Activated CD4-positive, alpha-beta T cell treated with anti-CD3 and anti-CD28 coated beads for 24 hours (primary cell): ENCODE measurements around the gene PRKN.

ENCODE experiments used
- DNase-seq, 2 donors: peaks; one replicate each; pipeline ENCODE4 v3.0.0-alpha.2; 2020; ENCODE audit warnings: low read depth in 2 of 2

The PRKN gene

DNA sequence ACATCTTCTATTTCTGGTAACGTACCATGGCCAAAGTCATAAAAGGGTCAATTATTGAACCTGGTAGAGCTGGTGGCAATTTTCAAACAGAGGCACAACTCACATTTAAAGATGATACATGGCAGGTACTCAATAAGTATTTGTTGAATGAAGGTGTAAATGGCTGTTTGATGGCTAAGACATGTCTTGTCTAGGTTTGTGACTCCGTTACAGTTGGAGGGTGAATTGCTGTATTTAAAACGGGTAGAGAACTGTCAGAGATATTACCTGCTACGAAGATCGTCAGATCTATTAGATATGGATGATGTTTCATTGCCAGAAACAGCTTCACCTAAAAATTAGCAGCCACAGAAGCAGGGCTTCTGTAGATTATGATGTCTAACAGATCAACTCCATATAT lies 601.9 kb downstream of the PRKN start:
- DNase-seq = no peak

DNA sequence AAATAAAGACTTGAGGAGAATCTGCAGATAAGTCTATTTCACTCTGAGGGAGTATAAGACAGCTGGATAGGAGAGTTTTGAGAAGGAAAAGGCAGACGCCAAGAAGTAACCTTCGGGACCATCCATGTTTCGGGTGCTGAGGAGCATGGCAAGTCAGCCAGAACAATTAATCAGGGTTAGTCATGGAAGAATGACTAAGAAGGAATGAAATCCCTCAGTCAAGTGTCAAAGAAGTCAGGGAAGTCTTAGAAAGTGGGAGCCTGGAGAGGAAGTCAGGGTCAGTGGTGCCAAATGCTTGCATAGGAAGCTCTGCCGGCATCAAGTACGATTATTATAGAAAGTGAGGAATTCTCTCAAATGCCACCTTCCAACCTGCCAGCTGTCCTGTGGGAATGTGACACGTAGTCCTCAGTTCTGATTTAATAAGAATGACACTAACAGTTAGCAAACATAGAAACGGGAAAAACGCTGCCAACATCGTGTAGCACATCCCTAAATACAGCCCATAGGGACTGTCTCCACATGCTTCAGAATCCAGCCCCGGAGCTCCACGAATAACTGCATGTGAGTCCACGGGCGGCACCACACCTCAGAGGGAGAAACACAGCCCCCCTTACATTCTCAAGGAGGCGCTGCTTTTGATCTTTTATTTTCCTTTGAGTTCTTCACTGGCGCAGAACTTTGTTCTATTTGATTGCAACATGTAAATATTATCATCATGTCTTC lies 602.7 kb downstream of the PRKN start:
- no peak for DNase-seq

DNA sequence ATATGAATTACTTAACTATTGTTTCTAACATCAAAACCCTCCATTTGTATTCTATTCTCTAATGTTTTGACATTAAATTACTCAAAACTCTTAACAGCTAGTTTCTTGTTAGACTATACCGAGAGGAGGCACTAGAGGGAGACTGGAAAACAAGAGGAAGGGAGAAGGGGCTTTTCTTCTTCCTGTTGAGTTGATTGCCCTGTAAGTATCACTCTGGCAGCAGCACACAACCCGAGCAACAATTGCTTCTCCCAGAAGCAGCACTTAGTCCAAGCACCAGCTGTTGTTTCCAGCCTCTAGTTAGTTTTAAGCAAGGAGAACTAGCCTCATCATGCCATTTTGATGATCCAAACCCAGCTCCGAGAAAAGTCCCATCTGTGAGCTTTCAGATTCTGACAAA lies 603.8 kb downstream of the PRKN start:
- no peak for DNase-seq

DNA sequence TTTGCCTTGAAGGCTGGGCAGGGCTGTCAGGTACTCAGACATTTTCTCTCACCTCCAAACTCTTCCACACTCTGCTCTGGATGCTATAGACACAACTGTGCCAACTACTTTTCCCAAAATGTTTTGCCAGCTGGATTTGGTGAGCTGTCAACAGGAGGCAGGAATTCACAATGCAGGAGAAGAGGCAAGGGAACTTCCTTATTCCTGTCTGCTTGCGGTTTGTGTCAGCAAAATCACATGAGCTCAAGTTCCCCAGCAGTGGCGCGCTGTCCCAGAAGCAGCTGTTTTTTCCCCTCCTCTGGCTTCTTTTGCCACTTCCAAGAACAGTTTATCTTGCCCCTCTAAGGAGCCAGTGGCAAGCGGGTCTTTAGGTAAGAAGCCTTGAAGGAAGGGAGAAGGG lies 608.2 kb downstream of the PRKN start:
- no peak for DNase-seq

DNA sequence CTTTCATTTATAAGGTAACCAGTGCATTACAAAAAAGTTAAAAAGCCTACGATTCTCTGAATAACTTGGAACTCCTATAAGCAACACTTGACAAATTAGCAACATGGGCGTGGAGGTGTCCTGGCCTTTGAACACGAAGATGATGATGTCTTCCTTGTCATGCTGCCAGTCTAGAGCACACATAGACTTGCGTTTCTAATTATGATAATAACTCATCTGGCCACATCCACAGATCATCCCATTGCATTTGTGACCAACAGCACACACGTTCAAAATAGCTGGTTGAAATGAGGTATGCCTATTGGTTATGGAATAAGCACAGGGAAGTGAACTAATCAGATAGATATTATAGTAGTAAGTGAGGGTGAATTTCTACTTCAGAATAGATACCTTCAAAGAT lies 608.9 kb downstream of the PRKN start:
- DNase-seq = no peak

DNA sequence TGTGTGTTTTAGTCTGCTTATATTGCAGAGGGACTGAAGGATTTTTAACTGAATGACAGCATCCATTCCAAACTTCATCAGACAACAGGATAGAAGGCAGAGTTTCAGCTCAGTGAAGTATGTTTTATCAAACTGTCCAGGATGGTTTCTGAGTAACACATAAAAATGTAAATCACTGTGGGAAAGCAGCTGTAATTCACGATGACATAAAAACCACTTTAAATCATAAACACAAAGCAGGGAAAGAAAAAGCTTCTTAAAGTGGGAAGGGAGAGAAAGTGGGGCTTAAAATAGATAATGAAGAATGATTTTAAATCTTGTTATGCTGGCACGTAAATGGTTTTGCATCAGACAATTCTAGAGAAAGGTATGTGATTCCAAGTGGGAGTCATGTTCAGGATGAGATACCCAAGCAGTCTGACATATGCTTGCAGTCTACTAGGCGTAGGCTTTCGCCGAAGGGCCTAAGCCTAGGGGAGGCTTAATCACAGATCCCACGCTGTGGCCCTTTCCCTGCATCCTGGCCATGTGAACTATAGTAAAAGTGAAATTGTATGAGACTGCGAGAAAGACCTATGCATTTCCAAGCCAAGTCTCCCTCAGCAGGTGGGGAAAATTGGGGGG lies 610.6 kb downstream of the PRKN start:
- DNase-seq = no peak

DNA sequence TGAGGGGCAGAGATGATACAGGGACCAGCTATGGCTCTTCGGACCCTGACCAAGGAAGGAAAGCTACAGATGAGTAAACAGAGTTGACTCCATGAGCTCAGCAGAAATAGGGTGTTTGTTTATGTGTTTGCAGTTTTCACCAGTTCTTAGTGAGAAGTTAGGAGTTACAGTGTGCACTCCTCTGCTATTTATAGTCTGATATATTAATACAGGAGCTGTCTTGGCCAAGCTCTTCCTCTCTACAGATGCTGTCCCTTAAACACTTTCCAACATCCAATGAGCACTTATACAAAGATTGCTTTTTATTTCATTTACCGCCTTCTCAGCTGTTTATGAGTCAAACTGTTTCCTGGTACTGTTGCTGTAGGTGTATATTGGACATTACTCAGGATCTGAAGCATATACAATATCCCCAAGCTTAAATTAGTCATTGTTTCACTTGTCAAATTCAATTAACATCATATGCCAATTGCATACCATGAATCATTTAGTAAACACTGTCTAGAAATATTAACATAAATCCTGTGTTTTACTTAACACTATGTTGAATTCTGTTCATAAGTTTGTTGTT lies 618.0 kb downstream of the PRKN start:
- DNase-seq = no peak

DNA sequence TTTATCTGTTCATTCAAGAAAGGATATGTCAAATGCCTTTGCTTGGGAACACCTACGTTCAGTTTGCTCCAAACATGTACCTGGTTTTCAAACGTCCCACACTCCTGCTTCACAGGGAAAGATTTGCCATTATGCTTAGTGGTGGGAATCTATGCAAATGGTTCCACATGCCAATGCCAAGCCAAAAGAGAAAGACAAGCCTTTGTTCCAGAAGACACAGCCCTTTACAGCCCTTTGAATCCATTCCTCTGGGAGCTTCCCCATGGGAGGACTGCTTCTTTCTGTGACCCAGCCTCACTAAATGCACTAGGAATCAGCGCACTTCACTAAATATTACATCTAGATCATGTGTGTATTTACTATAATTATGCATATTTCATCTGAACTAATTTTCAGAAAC lies 619.5 kb downstream of the PRKN start:
- DNase-seq = no peak

DNA sequence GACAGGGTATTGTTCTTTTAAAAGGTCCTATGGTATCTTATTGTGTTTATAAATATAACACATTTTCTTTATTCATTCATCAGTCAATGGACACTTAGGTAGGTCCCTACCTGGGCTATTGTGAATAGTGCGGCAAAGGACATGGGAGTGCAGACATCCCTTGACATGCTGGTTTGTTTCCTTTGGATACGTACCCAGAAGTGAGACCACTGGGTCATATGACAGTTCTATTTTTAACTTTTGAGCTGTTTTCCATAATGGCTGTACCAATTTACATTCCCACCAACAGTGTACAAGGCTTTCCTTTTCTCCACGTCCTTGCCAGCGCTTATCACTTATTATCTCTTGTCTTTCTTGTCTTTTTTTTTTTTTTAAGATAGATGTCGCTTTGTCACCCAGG lies 627.5 kb downstream of the PRKN start:
- DNase-seq = no peak

DNA sequence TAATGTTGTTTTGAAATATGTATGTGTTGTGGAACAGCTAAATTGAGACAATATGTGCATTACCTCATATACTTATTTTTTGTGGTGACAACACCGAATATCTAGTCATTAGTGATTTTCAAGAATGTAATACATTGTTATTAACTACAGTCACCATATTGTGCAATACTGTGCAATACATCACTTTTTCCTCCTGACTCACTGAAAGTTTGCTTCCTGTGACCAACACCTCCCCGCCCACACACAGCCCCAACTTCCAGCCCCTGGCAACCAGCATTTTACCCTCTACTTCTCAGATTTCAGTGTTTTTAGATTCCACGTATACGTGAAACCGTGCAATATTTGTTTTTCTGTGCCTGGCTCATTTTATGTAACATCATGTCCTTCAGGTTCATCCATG lies 627.9 kb downstream of the PRKN start:
- DNase-seq = peak in 1 of 2 donors; percentile 18

DNA sequence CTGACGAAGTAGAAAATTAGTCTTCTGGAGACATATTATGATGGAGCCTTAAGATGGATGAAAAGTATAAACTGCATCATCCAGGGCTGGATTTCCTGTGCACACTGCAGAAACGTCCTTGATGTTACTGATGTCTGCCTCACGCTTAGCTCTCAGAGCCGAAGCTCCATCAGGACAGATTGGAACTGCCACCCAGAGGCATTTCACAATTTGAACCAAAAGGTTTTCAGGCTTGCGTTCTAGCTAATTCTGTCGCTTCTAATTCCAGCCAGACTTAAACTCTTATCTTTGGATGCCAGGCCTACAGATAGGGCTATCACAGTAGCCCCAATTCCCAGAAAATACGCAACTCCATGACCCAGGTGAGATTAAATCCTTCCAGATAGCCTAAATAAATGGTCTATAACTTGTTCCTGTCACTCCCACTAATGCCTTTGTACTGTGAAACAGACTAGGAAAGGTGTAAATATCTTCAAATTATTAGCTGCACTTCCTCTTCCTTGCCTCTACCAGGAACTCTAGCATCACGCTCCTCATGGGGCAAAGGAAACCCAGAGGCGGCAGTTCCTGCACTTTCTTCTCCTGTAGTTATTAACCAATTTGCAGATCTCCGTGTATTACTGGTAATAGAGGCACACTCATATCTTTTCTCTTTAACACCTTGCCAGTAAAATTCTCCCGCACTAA lies 634.6 kb downstream of the PRKN start:
- no peak for DNase-seq

DNA sequence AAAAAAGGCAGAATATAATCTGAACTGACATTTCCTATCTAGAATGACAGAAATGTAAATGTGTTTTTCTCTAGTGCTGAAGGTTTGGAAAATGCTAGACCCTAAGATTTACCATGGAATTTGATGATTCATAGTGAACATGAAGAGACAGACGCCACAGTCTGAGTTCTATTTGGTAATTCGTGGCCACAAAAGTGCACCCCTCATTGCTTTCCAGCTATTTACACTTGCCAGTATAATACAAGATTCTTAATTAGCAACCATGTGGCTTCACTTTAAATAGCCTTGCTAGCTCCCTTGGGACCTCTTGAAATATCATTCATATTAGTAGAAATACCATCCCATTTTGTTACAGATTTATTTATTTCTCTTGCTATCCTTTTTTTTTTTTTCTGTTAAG lies 636.8 kb downstream of the PRKN start:
- DNase-seq = no peak

DNA sequence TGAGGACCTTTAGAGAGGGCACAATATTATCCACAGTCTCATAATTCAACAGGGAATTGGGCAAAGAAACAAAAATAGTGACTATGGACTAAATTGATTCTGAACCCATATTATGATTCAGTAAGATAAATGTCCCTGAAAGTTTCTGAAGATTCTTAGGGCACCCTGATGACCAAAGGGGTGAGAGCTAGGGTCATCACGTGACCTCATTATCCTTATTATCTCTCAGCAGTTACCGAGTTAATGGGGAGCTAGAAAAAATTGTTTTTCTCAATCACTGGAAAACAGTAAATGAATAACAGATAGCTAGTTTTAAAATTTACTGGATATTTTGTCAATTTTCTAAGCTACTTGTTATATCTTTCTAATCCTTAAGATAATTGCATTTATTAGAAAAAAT lies 639.5 kb downstream of the PRKN start:
- no peak for DNase-seq

DNA sequence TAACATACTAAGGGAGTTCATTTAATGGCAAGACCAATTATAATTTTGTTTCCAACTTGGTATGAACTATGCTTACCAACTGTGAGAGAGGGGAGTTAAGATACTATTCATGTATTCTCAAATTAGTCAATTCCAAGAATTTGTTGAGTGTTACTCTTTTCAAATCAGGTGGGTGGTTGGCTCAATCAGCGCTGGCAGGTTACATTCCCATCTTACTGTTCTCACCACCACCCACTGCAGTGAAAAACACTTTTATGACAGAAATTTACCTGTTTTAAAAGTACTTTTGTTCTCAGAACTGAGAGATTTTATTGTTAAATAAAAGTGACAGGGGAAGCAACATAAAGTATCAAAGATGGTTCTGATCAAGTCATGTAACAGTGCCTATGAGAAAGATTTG lies 642.0 kb downstream of the PRKN start:
- no peak for DNase-seq

DNA sequence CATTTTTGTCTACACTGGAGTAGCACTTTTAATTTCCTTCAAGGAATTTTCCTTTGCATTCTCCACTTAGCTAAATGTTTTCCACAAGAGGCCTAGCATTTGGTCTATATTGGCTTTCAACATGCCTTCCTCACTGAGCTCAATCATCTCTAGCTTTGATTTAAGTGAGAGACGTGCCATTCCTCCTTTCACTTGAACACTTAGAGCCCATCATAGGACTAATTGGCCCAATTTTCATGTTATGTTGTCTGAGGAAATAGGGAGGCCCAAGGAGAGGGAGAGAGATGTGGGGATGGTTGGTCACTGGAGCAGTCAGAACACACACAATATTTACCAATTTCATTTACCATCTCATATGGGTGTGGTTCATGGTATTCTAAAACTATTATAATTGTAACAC lies 645.0 kb downstream of the PRKN start:
- no peak for DNase-seq

DNA sequence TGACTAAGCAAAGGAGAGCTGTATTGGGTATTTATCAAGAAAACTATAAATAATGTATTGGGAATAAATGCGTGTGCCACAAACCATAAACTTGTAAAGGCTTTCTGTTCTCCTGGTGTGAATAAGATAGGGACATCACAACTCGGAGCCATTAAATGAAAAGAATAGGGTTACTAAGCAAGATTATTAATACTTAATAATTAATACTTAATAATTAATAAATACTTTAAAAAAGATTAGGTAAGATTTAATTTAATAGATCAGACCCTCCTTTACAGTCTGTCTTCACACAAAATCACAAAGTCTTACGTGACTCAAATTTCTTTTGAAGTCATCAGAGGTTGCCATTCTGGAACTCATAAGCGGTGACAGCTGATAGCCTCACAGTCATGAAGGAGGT lies 648.9 kb downstream of the PRKN start:
- DNase-seq = no peak

DNA sequence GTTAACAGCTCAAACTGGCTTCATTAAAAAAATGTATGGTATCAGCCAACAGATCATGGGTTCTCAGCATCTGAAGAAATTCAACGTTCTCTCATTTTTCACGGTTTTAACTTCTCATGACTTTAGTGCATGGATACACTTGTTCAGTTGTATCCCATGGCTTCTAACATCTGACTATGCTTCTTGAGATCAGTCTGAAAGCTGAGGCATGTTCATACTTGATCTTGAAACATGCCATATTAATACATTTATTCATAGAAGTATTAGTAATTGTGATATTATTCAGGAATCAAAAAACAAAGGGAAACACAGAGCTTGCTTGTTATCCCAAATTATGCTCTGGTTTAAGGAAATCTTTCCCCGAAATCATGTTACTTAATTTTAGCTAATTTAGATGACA lies 649.4 kb downstream of the PRKN start:
- no peak for DNase-seq

DNA sequence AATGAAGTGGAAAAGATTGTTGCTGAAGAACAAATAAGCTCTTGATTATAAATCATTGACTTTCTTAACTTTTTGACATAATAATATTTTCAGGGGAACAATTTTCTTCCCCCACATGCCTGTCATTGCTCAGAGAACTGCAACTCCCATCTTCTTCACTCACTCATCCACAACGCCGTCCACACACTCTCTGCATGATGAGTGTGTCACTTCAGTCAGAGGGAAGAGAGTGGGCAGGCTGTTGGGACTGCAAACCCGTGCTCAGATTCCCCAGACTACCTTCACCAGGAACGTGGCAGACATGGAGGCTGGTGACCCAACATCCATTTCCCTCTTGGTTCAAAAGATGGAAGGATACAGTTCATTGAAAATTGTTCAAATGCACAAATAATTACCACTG lies 650.8 kb downstream of the PRKN start:
- no peak for DNase-seq

DNA sequence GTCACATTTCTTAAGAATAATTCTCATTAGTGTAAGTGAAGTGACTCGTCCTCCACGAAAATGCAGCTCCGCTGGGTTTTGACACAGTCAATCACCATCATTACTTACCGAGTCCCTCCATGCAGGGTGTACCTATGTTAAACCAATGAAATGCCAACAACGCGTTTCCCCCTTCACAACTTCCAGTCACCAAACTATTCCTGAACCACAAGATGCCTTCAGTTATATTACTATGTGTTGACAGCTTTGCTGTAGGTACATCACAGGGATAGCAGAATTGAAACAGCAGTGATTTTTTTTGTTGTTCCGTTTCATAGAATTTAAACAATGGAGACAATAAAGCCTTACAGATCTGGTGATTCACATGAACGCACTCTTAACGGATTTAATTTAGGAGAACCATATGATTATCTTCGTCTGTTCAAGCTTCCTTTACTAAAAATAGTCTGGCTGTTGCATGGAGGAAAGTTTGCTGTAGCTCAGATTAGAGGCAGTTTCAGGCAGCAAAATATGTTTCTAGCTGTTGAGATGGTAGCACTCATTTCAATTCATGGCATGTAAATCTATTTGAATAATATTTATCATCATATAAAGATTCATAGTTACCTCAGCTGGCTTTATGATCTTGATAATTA lies 652.8 kb downstream of the PRKN start:
- DNase-seq = no peak

DNA sequence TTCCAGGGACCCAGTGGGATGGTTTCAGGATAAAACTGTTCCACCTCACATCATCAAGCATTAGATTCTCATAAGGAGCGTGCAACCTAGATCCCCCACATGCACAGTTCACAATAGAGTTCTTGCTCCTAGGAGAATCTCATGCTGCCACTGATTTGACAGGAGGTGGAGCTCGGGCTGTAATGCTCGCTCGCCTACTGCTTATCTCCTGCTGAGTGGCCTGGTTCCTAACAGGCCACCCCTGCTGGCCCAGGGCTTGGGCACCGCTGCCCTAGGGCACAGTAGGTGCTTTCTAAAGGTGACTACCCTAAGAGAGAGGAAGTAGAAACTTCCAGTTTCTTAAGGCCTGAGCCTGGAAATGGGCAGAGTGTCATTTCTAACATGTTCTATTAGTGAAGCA lies 656.9 kb downstream of the PRKN start:
- no peak for DNase-seq

DNA sequence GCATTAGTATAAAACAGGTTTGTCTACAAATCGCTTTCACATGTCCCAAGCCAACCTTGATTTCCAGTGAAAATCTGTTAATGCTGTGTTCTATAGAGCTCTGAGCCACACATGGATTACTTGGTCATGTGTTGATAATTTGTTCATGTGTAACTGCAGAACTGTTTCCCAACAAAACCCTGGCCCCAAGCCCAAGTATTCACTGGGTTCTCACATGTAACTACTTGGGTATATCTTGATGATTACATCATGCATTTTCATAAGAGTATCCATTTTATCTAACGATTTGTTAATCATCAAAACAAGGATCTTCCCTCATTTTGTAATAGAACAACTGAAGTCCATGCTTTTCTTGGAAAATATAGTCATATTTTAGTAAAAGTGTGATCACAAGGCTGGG lies 657.6 kb downstream of the PRKN start:
- DNase-seq = no peak

DNA sequence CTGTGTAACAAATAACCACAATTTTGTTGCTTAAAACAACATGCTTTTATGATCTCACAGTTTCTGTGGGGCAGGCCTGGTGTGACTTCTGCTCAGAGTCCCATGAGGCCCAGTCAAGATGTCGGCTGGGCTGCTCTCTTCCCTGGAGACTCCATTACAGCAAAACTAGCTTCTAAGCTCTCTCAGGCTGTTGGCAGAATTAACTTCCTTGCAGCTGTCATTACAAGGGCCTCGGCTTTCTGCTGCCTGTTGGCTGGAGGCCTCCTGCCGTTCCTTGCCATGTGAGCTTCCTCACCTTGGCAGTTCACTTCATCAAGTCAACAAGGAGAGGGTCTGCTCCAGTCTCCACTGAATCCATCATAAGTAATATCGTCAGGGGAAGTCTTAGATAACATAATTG lies 659.2 kb downstream of the PRKN start:
- no peak for DNase-seq

DNA sequence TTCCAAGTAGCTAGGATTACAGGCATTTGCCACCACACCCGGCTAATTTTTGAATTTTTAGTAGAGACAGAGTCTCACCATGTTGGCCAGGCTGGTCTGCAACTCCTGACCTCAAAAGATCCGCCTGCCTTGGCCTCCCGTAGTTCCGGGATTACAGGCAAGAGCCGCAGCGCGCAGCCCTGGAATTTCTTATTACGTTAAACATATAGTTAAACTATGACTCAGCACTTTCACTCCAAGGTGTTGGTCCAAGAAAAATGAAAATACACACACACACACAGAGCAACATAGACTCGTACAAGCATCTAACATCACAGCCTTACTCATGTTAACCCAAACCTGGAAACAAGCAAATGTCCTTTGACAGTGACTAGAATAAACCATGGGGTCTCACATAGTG lies 663.9 kb downstream of the PRKN start:
- DNase-seq = no peak
